Fibroblast of villous mesenchyme (primary cell): ENCODE data around the gene CREBRF. TPM values are rescaled to one million over a fixed set of nuclear protein-coding genes. Genes with fewer than 3 reads are reported as not detected.
"Not testable (repeated sequence)": the region's sequence is repeated elsewhere in the genome, so short reads cannot be mapped to it uniquely, and the experiment has no call there.

Experiments
- DNase-seq: peaks from one replicate; pipeline ENCODE4 v3.0.0-alpha.2; 2010; ENCODE audit warnings: low read depth
- H3K4me3 ChIP-seq: 2 replicates; pipeline ENCODE4 v1.5.1; 2011; ENCODE audit warnings: low read depth, mild to moderate bottlenecking, low read length
- total RNA-seq: library from RNA; depleted of rRNA; stranded (reverse); fragments of >200 nt; gene quantifications from 2 replicates; pipeline ENCODE4 v1.2.3, GENCODE V29; 2012
- TF ChIP-seq, protein P1 (sequence below): IDR thresholded peaks from 2 replicates; pipeline ENCODE4 v1.5.1; 2012; ENCODE audit warnings: low read depth, mild to moderate bottlenecking, low read length; ENCODE audit not compliant: insufficient read depth

Gene CREBRF
- total RNA-seq, 1 donor: 15.5 TPM

DNA sequence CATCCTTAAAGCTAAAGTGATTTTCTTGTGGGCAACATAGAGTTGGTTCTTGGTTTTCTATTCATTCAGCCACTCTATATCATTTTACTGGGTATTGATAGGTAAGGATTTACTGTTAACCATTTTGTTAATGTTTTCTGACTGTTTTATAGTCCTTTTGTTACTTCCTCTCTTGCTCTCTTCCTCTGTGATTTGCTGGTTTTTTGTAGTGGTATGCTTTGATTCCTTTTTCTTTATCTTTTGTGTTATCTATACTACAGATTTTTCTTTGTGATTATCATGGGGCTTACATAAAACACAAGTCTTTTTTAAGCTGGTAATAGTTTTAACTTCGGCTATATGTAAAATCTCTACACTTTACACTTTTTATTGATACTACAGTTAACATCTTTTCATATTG lies 43.3 kb downstream of the CREBRF start:
- no peak for DNase-seq
- TF ChIP-seq, protein P1, sequence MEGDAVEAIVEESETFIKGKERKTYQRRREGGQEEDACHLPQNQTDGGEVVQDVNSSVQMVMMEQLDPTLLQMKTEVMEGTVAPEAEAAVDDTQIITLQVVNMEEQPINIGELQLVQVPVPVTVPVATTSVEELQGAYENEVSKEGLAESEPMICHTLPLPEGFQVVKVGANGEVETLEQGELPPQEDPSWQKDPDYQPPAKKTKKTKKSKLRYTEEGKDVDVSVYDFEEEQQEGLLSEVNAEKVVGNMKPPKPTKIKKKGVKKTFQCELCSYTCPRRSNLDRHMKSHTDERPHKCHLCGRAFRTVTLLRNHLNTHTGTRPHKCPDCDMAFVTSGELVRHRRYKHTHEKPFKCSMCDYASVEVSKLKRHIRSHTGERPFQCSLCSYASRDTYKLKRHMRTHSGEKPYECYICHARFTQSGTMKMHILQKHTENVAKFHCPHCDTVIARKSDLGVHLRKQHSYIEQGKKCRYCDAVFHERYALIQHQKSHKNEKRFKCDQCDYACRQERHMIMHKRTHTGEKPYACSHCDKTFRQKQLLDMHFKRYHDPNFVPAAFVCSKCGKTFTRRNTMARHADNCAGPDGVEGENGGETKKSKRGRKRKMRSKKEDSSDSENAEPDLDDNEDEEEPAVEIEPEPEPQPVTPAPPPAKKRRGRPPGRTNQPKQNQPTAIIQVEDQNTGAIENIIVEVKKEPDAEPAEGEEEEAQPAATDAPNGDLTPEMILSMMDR: no peak
- no peak overlapping the region for H3K4me3 ChIP-seq

DNA sequence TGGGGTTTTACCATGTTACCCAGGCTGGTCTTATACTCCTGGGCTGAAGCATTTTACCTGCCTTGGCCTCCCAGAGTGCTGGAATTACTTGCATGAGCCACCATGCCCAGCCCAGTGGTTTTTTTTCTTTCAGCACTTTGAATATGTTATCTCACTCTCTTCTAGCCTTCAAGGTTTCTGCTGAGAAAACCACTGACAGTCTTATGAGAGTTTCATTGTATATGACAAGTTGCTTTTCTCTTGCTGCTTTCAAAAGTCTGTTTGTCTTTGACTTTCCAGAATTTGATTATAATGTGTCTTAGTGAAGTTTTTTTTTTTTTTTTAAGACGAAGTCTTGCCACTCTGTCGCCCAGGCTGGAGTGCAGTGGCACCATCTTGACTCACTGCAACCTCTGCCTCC lies 45.1 kb downstream of the CREBRF start:
- no peak for DNase-seq
- no peak overlapping the region for H3K4me3 ChIP-seq
- TF ChIP-seq, protein P1: no peak

DNA sequence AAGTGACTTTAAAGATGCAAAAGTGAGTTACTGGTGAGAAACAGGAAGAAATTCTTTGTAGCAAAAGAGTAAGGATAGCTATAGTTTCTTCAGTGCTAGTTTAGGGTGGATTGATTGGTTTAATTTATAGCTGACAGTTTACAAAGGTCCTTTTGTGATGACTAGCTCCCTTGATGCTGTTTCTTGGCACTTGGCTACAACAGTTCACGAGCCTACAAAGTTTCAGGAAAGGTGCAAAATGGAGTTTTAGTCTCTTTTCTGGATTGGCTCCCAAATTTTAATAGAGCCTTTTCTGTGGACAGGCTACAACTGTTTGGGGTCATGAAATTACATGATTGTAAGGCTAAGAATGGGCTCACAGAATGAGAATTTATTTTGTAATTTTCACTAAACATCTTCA lies 47.3 kb downstream of the CREBRF start:
- H3K4me3 ChIP-seq: no peak overlapping the region
- TF ChIP-seq, protein P1: no peak
- DNase-seq: no peak

DNA sequence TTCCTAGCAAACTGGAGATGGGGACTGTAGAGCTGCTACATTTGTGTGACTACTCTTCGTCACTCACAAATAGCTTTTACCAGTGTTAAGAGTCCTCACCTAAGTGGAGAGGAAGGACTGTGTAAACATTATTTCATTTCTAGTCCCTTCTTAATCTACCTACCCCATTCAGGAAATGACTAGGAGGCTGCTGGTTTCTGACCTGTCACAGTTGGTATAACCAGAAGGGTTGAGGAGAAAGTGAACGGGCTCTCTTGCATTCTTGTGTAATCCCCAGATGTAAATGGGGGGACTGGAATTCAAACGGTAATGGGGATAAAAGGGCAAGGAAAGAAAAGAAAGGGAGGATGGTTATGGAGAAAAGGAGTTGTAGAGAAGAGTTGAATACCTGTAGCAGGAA lies 52.8 kb downstream of the CREBRF start:
- DNase-seq: no peak
- H3K4me3 ChIP-seq: no peak overlapping the region
- TF ChIP-seq, protein P1: no peak

DNA sequence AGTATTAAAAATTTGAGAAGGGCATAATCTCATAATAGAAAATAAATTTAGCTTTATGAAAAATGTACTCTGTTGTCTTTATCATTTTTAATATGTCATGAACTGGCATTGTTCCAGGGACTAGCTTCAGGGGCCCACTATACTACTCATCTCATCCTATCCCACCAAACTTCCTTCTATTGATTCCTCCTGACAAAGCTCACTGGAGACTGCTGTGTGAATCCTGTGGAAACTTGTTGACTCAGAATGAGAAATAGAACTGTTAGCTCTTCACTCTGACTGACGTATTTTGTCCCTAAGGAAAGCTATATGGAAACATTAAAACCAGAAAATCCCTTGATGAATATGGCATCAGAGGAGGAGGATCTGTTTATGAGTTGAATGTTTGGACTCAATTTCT lies 58.4 kb downstream of the CREBRF start:
- DNase-seq: no peak
- H3K4me3 ChIP-seq: no peak overlapping the region
- TF ChIP-seq, protein P1: no peak

DNA sequence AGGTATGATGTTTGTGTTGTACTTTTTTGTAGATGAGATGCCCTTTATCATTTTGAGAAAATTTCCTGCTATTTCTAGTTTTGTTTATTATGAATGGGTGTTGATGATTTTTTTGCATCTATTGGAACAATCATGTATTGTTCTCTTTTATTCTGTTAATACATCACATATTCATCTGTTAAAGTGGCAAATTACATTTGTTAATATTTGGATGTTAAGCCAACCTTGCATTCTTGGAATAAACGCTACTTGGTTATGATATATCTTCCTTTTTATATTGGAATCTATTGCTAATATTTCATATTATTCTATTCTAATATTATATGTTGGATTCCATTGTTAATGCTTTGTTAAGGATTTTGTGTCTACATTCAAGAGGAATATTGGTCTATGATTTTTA lies 63.6 kb downstream of the CREBRF start:
- H3K4me3 ChIP-seq: no peak overlapping the region
- TF ChIP-seq, protein P1: no peak
- DNase-seq: no peak

DNA sequence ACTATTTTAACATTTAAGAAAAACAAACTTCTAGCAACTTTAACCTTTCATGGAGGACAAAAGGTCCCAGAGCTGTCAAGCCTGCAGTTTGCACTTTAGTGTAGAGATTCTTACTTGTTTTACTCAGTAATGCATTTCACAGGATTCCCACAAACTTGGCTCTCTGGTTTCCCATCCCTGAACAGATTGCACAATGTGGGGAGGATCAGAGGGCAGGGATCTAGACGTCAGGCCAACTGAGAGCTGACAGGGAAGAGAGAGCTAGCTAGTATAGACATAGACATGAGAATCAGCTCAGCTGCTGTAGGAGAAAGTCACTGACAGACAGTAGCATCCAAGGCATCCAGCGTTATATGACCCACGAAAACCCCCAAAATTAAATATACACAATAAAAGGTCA lies 67.3 kb downstream of the CREBRF start:
- DNase-seq: peak; percentile 96
- no peak overlapping the region for H3K4me3 ChIP-seq
- TF ChIP-seq, protein P1: no peak

DNA sequence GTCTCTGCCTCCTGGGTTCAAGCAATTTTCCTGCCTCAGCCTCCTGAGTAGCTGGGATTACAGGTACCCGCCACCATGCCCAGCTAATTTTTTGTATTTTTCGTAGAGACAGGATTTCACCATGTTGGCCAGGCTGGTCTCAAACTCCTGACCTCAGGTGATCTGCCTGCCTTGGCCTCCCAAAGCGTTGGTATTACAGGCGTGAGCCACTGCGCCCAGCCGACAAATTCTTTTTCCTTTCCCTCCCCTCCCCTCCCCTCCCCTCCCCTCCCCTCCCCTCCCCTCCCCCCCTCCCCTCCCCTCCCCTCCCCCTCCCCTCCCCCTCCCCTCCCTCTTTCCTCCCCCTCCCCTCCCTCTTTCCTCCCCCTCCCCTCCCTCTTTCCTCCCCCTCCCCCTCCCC lies 76.0 kb downstream of the CREBRF start:
- not testable (repeated sequence) for DNase-seq

More for the DNA sequence above, 76.0 kb downstream of the CREBRF start:
- H3K4me3 ChIP-seq: not testable (repeated sequence)
